ENCODE data around the gene ZNF276.

GRCh38 chr16:89691231-89691985, 29.9 kb upstream of the ZNF276 start:
- TF ChIP-seq POLR2A (IDR thresholded peaks at IDR 0.05) (no peak), CTCF (IDR thresholded peaks at IDR 0.05) (no peak), POLR2AphosphoS5 (IDR thresholded peaks at IDR 0.05) (no peak), EP300 (IDR thresholded peaks at IDR 0.05) (no peak)
